Uterus (tissue), 4 donors: ENCODE measurements around the gene B3GALT4. TPM values are rescaled to one million over a fixed set of nuclear protein-coding genes. Genes with fewer than 3 reads are reported as not detected.

Experiments used
- DNase-seq, 2 donors: peaks; one replicate each; pipeline ENCODE4 v3.0.0-alpha.2; 2019 to 2020
- H3K27ac ChIP-seq, 2 donors: fragments of 200-600 bp; sonication (generic); 1 replicate in 1 of 2; 2 replicates in 1 of 2; pipeline ENCODE4 v1.5.1; 2016 to 2018
- H3K27me3 ChIP-seq, 2 donors: fragments of 200-600 bp; sonication (generic); one replicate each; pipeline ENCODE4 v1.5.1; 2018 to 2019; ENCODE audit warnings: control low read depth in 1 of 2
- H3K36me3 ChIP-seq, 2 donors: fragments of 200-600 bp; sonication (generic); one replicate each; pipeline ENCODE4 v1.5.1; 2019; ENCODE audit warnings: control low read depth in 1 of 2
- H3K4me1 ChIP-seq, 2 donors: fragments of 200-600 bp; sonication (generic); one replicate each; pipeline ENCODE4 v1.5.1; 2018 to 2019; ENCODE audit warnings: control low read depth in 1 of 2
- H3K4me3 ChIP-seq, 2 donors: fragments of 200-600 bp; sonication (generic); 1 replicate in 1 of 2; 2 replicates in 1 of 2; pipeline ENCODE4 v1.5.1; 2018 to 2019; ENCODE audit warnings: mild to moderate bottlenecking in 1 of 2
- H3K9me3 ChIP-seq, 2 donors: fragments of 200-600 bp; sonication (generic); one replicate each; pipeline ENCODE4 v1.5.1; 2019; ENCODE audit warnings: control low read depth in 1 of 2
- POLR2A ChIP-seq, 2 donors: fragments of 450-650 bp; IDR thresholded peaks; one replicate each; pipeline ENCODE4 v1.6.1; 2016; ENCODE audit warnings: antibody characterized with exemption in 2 of 2, mild to moderate bottlenecking in 1 of 2, moderate library complexity in 1 of 2
- intact Hi-C: fragments of 100-400 bp; cut with DNase I; formaldehyde crosslinking; loops from one replicate; pipeline ENCODE4 v1.15.1; 2023; ENCODE audit warnings: low total_unique reads
- total RNA-seq, 4 donors: library from RNA; depleted of rRNA in 3 of 4; stranded (reverse); fragments of >200 nt in 3 of 4; gene quantifications; one replicate each; pipeline versions ENCODE4 v1.1.0 to v1.2.4, GENCODE V29; 2014 to 2023
- TF ChIP-seq, protein P1 (sequence below), 4 experiments: fragments of 200-600 bp in 2 of 4; fragments of 450-650 bp in 2 of 4; sonication (generic) in 2 of 4; IDR thresholded peaks; one replicate each; pipeline ENCODE4 v1.5.1; 2016 to 2019; ENCODE audit warnings: antibody characterized with exemption in 4 of 4, mild to moderate bottlenecking in 2 of 4, moderate library complexity in 1 of 4
- donor health status: DM: yes; HTN: yes; CAD: no.

The B3GALT4 gene
- total RNA-seq = 10 to 100 TPM in 3 of 4 donors, 1 to 10 TPM in 1; 5.5 to 15.9 (median 14.3) TPM

- Histone ChIP-seq H3K27me3 (no peaks in the 10 kb centered on the region), H3K27ac (peak within 1 kb of the TSS; percentile 82 to 88), H3K9me3 (no peaks in the 10 kb centered on the region), H3K36me3 (no peaks in the 10 kb centered on the region), H3K4me3 (peak within 1 kb of the TSS; percentile 45 to 49), H3K4me1 (peaks cover 5 to 7% of the 10 kb centered on the region in 2 donors)
- TF ChIP-seq POLR2A (IDR thresholded peaks at IDR 0.05) = peak in 1 of 2 donors; percentile 72
- TF ChIP-seq, protein P1, sequence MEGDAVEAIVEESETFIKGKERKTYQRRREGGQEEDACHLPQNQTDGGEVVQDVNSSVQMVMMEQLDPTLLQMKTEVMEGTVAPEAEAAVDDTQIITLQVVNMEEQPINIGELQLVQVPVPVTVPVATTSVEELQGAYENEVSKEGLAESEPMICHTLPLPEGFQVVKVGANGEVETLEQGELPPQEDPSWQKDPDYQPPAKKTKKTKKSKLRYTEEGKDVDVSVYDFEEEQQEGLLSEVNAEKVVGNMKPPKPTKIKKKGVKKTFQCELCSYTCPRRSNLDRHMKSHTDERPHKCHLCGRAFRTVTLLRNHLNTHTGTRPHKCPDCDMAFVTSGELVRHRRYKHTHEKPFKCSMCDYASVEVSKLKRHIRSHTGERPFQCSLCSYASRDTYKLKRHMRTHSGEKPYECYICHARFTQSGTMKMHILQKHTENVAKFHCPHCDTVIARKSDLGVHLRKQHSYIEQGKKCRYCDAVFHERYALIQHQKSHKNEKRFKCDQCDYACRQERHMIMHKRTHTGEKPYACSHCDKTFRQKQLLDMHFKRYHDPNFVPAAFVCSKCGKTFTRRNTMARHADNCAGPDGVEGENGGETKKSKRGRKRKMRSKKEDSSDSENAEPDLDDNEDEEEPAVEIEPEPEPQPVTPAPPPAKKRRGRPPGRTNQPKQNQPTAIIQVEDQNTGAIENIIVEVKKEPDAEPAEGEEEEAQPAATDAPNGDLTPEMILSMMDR (IDR thresholded peaks at IDR 0.05) = peak; percentile 26 to 79 (median 62)
- intact Hi-C loops = no loop called here
- DNase-seq = peak; percentile 68 to 76
These were observed at the start of gene B3GALT4 for GRCh38 chr6:33276864-33277662. Gene B3GALT4, plus strand, starts transcription at chr6:33277123. Its CDS starts 297 bp downstream, at chr6:33277420.

DNA sequence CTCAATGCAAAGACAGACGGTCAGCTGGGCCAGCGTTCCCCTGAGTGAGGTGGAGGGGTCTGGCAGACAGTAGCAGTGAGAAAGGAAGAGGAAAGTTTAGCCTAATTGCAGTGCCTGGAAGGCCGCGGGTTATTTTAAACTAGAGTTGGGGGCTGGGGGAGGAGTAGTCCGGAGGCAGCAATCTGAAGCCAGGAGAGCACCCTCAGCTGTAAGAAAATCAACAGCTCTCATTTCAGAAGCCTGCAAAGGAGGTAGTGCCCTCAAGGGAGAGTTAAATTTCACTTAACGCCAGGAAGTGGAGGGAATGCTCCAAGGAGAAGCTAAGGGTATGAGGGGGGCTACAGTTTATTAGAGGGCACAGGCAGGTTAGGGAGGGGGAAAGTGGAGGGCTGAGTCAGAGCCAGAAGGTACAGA is 41.7 kb upstream of the B3GALT4 start:
- TF ChIP-seq POLR2A (IDR thresholded peaks at IDR 0.05) = no peak
- TF ChIP-seq, protein P1 (IDR thresholded peaks at IDR 0.05) = no peak
- intact Hi-C loops = no loop called here

GRCh38 chr6:33236328-33236727 is 40.6 kb upstream of the B3GALT4 start:
- TF ChIP-seq POLR2A (IDR thresholded peaks at IDR 0.05) = no peak
- TF ChIP-seq, protein P1 (IDR thresholded peaks at IDR 0.05) = no peak
- H3K4me1 ChIP-seq = no peaks in the 10 kb centered on the region
- no peaks in the 10 kb centered on the region for H3K27me3 ChIP-seq
- intact Hi-C loops = no loop called here
- no peaks in the 10 kb centered on the region for H3K36me3 ChIP-seq
- DNase-seq = no peak
- H3K27ac ChIP-seq = no peak overlapping the region
- H3K4me3 ChIP-seq = no peak overlapping the region
- H3K9me3 ChIP-seq = no peaks in the 10 kb centered on the region

More for the DNA sequence above, 41.7 kb upstream of the B3GALT4 start:
- H3K4me3 ChIP-seq = no peak overlapping the region
- DNase-seq = no peak
- H3K36me3 ChIP-seq = no peaks in the 10 kb centered on the region
- H3K9me3 ChIP-seq = no peaks in the 10 kb centered on the region
- no peaks in the 10 kb centered on the region for H3K27me3 ChIP-seq
- no peaks in the 10 kb centered on the region for H3K4me1 ChIP-seq
- no peak overlapping the region for H3K27ac ChIP-seq

DNA sequence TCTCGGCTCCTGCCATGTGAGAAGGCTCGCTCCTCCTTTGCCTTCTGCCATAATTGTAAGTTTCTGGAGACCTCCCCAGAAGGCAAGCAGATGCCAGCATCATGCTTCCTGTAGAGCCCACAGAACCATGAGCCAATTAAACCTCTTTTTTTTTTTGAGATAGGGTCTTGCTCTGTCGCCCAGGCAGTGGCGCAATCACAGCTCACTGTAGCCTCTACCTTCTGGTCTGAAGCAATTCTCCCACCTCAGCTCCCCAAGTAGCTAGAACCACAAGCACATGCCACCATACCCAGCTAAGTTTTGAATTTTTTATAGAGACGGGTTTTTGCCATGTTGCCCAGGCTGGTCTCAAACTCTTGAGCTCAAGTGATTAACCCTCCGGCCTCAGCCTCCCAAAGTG is 40.1 kb upstream of the B3GALT4 start:
- no peak overlapping the region for H3K27ac ChIP-seq
- H3K4me1 ChIP-seq = no peaks in the 10 kb centered on the region
- H3K27me3 ChIP-seq = no peaks in the 10 kb centered on the region
- no peak overlapping the region for H3K4me3 ChIP-seq
- intact Hi-C loops = no loop called here
- H3K9me3 ChIP-seq = no peaks in the 10 kb centered on the region
- TF ChIP-seq, protein P1 (IDR thresholded peaks at IDR 0.05) = no peak
- no peak for TF ChIP-seq POLR2A (IDR thresholded peaks at IDR 0.05)
- DNase-seq = no peak
- H3K36me3 ChIP-seq = no peaks in the 10 kb centered on the region

- TF ChIP-seq, protein P1 (IDR thresholded peaks at IDR 0.05) = no peak
- TF ChIP-seq POLR2A (IDR thresholded peaks at IDR 0.05) = no peak
- Histone ChIP-seq H3K9me3 (no peaks in the 10 kb centered on the region), H3K36me3 (no peaks in the 10 kb centered on the region), H3K4me1 (no peaks in the 10 kb centered on the region), H3K4me3 (no peak overlapping the region), H3K27me3 (no peaks in the 10 kb centered on the region), H3K27ac (no peak overlapping the region)
- no peak for DNase-seq
- intact Hi-C loops = no loop called here
These were observed 39.2 kb upstream of the B3GALT4 start for GRCh38 chr6:33237741-33238140.
